ENCODE data around the gene MYO7B.

DNA sequence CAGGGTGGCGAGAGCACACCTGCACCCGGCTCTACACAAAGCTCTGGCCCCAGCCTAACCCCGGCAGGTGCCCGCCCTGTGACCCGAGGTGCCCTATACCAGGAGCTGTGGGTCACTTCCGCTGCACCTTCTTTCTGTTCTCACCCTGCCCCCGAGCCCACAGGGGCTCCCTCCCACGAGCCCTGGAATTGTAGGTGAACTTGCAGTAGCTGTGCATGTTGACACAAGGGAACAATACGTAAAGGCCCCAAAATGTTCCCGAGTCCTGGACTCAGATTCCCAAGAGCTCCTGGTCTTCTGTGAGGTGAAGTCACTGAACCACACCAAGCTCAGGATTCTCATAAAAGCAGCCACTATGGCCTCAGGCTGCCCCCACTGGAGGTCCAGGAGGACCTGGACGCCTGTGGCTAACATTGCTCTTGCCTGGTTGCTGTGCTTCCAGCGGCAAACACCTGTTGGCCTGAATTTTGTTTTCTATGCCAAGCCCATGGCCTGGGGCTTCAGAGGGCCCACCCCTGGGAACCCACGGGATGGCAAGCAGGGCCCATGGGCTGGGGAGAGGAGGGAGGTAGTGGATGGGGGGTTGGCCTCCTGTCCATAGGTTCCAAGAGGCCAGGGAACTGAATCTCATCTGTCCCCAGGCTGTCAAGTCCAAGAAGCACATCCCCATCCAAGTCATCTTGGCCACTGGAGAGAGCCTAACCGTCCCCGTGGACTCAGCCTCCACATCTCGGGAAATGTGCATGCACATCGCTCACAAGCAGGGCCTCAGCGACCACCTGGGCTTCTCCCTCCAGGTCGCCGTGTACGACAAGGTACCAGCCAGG, 87.3 kb downstream of the MYO7B start:
- TF ChIP-seq, protein P1, sequence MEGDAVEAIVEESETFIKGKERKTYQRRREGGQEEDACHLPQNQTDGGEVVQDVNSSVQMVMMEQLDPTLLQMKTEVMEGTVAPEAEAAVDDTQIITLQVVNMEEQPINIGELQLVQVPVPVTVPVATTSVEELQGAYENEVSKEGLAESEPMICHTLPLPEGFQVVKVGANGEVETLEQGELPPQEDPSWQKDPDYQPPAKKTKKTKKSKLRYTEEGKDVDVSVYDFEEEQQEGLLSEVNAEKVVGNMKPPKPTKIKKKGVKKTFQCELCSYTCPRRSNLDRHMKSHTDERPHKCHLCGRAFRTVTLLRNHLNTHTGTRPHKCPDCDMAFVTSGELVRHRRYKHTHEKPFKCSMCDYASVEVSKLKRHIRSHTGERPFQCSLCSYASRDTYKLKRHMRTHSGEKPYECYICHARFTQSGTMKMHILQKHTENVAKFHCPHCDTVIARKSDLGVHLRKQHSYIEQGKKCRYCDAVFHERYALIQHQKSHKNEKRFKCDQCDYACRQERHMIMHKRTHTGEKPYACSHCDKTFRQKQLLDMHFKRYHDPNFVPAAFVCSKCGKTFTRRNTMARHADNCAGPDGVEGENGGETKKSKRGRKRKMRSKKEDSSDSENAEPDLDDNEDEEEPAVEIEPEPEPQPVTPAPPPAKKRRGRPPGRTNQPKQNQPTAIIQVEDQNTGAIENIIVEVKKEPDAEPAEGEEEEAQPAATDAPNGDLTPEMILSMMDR (IDR thresholded peaks at IDR 0.05; ENCODE audit: low read length) = no peak
- TF ChIP-seq EZH2 (optimal IDR thresholded peaks at IDR 0.05; ENCODE audit: low read depth, low read length) = no peak
